Choroid plexus epithelial cell (primary cell): ENCODE data around the gene FCHSD2.
"Not testable (repeated sequence)": the region's sequence is repeated elsewhere in the genome, so short reads cannot be mapped to it uniquely, and the experiment has no call there.

Experiments used
- DNase-seq: peaks from one replicate; pipeline ENCODE4 v3.0.0-alpha.2; 2010; ENCODE audit warnings: low read depth
- H3K4me3 ChIP-seq: 2 replicates; pipeline ENCODE4 v1.5.1; 2011; ENCODE audit warnings: low read depth, mild to moderate bottlenecking, control low read depth, low read length, moderate library complexity
- CTCF ChIP-seq: conservative IDR thresholded peaks from 2 replicates; pipeline ENCODE4 v1.5.1; 2011; ENCODE audit warnings: low read depth, mild to moderate bottlenecking, control low read depth, inconsistent platforms, low read length, moderate library complexity

Gene FCHSD2

GRCh38 chr11:72831521-72832300 lies 310.4 kb downstream of the FCHSD2 start:
- peak; percentile 84 for DNase-seq
- peak; percentile 98 for TF ChIP-seq CTCF
- H3K4me3 ChIP-seq, result no peak overlapping the region

GRCh38 chr11:72829884-72830533 lies 312.1 kb downstream of the FCHSD2 start:
- no peak for TF ChIP-seq CTCF
- no peak overlapping the region for H3K4me3 ChIP-seq
- DNase-seq, result no peak

GRCh38 chr11:72829178-72829577 lies 312.9 kb downstream of the FCHSD2 start:
- no peak overlapping the region for H3K4me3 ChIP-seq
- no peak for DNase-seq
- TF ChIP-seq CTCF, result no peak

GRCh38 chr11:72828692-72829101 lies 313.4 kb downstream of the FCHSD2 start:
- H3K4me3 ChIP-seq, result no peak overlapping the region
- no peak for TF ChIP-seq CTCF
- DNase-seq, result no peak

- TF ChIP-seq CTCF, result no peak
- H3K4me3 ChIP-seq, result no peak overlapping the region
- DNase-seq, result peak; percentile 61
Observed at GRCh38 chr11:72828081-72828567, 314.0 kb downstream of the FCHSD2 start.

- not testable (repeated sequence) for DNase-seq
Observed at GRCh38 chr11:72827656-72828055, 314.5 kb downstream of the FCHSD2 start.

GRCh38 chr11:72826942-72827480 lies 315.1 kb downstream of the FCHSD2 start:
- TF ChIP-seq CTCF, result no peak
- no peak overlapping the region for H3K4me3 ChIP-seq
- DNase-seq, result no peak

More at GRCh38 chr11:72827656-72828055, 314.5 kb downstream of the FCHSD2 start:
- not testable (repeated sequence) for H3K4me3 ChIP-seq
